ENCODE results near the gene RCAN2. TPM values are rescaled to one million over a fixed set of nuclear protein-coding genes. Genes with fewer than 3 reads are reported as not detected.

RCAN2 gene
- total RNA-seq, result 1 to 10 TPM; 2.8 to 3.1 TPM

DNA sequence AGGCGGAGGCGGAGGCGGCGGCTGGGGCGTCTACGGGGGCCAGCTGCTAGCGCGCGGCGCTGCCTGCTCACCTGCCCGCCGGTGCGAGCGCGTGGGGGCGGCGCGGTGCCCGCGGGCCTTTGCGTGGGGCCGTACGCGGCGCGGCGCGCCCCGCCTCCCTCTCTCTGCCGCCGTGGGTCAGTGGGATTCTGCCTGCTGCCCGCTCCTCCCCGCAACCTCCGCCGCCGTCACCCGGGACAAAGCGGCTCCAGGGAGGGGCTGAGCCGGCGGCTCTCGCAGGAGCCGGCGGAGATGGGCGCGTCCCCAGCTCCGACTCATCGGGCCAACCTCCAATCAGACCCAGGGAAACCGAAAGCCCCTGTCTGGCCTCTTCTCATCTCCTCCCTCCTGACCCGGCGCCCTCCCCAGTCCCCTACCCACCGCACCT lies at the start of gene RCAN2:
RCAN2 (minus strand) TSS at position 249 of the 427 bp plus-strand sequence.
- POLR2A ChIA-PET, result no interaction called here
- Mint-ChIP-seq H3K9me3 (no peaks in the 10 kb centered on the region), H3K36me3 (ENCODE audit: low read depth) (no peaks in the 10 kb centered on the region), H3K27ac (no peak within 1 kb of the TSS), H3K4me3 (peak within 1 kb of the TSS; percentile 9), H3K27me3 (peaks cover 61% of the 10 kb centered on the region), H3K4me1 (peaks cover 9% of the 10 kb centered on the region)
- no peak for DNase-seq
- CTCF ChIA-PET, result interaction anchor here (0.7 to 1.5 kb wide), 2 partner anchors 270 to 401 kb away, joined by 3 to 4 read pairs; no protein-coding TSS in a partner anchor

DNA sequence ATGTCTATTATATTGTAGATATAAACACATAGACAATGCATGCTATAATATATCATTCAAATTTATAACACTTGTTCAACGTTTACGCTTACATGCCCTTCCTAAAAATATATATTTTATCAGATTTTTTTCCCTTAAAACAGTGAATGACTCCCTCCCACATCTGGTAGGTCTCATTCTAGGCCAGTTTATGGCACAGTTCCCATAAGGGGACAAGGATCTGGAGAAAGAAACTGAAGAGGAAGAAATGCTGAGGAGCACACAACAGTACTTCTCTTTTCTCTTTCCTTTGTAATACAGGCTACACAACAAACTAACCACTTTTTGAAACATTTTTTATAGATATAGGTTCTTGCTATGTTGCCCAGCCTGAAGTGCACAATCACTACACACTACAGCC lies 48.6 kb upstream of the RCAN2 start:
- CTCF ChIA-PET, result interaction anchor here (0.6 kb wide), 1 partner anchor 161 kb away, joined by 4 read pairs; no protein-coding TSS in a partner anchor

DNA sequence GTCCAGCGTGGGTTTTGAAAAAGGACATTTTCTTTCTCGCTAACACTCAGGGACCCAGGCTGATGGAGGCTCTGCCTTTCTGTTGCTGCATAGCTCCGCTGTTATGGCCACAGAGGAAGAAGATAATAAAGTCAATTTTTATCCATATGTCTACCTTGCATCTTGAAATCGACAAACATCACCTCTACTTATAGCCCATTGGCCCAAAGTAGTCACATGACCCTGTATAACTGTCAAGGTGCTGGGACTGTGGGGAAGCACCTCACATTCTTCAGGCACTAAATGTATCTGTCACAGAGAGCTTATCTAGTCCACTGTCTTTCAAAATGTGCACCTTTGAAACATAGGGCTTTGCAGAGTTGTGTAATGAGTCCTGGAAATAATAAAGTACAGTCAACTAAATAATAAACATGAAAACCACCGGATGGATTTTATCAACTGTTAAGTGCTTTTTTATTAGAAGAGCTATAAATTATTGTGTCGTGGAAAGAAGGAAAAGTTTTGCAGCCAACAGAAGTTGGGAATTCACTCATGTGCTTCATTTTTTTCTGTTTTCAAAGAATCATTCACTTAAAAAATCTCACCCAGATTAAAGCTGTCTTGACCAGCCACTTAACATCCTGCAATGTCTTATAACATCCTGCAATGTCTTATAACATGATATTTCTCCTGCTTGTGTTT lies 47.7 kb upstream of the RCAN2 start:
- no peaks in the 10 kb centered on the region for H3K27me3 Mint-ChIP-seq
- CTCF ChIA-PET, result interaction anchor here (0.6 kb wide), 1 partner anchor 161 kb away, joined by 4 read pairs; no protein-coding TSS in a partner anchor
- H3K36me3 Mint-ChIP-seq (ENCODE audit: low read depth), result no peaks in the 10 kb centered on the region

More for the DNA sequence above, 48.6 kb upstream of the RCAN2 start:
- H3K36me3 Mint-ChIP-seq (ENCODE audit: low read depth), result no peaks in the 10 kb centered on the region
- no peaks in the 10 kb centered on the region for H3K9me3 Mint-ChIP-seq
- no peak overlapping the region for H3K4me3 Mint-ChIP-seq
- POLR2A ChIA-PET, result no interaction called here
- peaks cover 4% of the 10 kb centered on the region for H3K27me3 Mint-ChIP-seq
- H3K27ac Mint-ChIP-seq, result no peak overlapping the region
- H3K4me1 Mint-ChIP-seq, result no peaks in the 10 kb centered on the region
- no peak for DNase-seq

DNA sequence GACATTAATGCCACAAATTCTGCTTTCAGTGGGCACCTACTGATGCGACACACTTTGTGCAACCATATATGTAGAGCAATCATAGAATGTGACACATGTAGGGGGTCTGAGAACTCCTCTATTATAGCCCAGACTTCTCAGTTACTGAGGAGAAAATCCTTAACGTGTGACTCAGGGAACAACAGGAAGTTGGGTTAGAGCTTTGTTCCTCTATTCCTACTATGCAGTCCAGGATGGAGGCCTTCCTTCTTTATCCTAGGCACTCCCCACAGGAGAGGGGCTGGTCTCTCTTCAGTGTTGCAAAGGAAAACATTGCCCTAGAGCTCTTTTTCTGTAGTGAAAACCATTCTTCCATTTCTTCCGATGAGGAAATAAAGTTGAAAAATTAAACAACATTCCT lies 39.6 kb upstream of the RCAN2 start:
- Mint-ChIP-seq H3K9me3 (no peaks in the 10 kb centered on the region), H3K27me3 (peaks cover 5% of the 10 kb centered on the region), H3K27ac (no peak overlapping the region), H3K36me3 (ENCODE audit: low read depth) (no peaks in the 10 kb centered on the region), H3K4me3 (no peak overlapping the region), H3K4me1 (no peaks in the 10 kb centered on the region)
- ChIA-PET POLR2A (no interaction called here), CTCF (no interaction called here)
- DNase-seq, result no peak

More for the DNA sequence above, 47.7 kb upstream of the RCAN2 start:
- H3K9me3 Mint-ChIP-seq, result no peaks in the 10 kb centered on the region
- POLR2A ChIA-PET, result no interaction called here
- no peak overlapping the region for H3K27ac Mint-ChIP-seq
- no peak for DNase-seq
- no peak overlapping the region for H3K4me3 Mint-ChIP-seq
- H3K4me1 Mint-ChIP-seq, result no peaks in the 10 kb centered on the region

DNA sequence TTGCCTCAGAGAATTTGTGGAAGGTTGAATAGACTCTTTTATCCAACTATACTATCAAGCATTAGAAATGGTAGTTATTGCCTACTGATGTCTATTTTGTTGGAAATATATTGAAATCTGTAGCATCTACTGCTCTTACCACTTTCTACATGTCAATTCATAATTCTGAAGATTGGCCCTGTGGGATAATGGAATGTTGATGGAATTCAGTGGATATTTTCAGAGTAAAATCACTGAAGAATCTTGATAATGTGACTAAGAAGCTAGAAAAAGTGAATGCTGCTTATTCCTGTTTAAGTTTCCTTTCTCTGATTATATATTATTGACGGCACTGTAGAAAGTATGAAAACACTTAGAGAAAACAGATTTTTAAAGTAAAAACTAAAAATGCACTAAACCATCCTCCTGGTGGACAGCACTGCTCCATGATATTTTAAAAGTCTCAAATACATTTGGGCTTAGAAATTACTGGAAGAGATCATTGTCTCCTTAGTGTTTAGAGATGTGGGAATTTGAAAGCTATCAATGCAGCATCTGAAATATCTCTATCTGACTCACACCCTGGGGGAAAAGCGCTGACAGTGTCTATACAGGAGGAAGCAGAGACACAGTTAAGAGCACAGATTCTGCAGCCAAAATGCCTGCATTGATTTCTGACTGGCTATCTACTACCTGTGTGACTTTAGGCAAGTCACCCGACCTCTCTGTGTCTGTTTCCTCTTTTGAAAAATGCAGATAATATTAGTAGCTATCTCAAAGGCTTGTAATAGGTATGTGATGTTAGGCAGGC lies 37.9 kb upstream of the RCAN2 start:
- Mint-ChIP-seq H3K27ac (no peak overlapping the region), H3K9me3 (no peaks in the 10 kb centered on the region), H3K36me3 (ENCODE audit: low read depth) (no peaks in the 10 kb centered on the region), H3K4me1 (no peaks in the 10 kb centered on the region), H3K4me3 (no peak overlapping the region), H3K27me3 (peaks cover 5% of the 10 kb centered on the region)
- POLR2A ChIA-PET, result no interaction called here
- CTCF ChIA-PET, result interaction anchor here (0.9 kb wide), 1 partner anchor 13 kb away, joined by 3 read pairs; no protein-coding TSS in a partner anchor
- no peak for DNase-seq

DNA sequence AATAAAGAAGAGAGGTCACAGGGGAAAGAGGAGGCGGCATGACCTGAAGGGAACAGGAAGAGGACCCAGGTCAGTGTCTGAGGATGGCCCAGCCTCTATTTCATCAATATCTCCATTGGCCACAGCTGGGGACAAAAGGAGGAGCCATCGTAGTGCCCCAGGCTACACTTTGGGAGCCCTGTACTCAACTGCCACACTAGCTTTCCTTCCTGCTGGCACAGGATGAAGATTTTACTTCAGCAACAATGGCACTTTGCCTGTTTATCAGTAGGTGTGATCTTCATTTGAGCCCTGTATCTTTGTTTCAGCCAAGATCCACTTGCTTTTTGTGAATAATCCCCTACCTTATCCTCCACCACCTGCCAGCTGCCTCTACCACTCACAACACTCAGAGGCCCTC lies 35.4 kb upstream of the RCAN2 start:
- Mint-ChIP-seq H3K9me3 (no peaks in the 10 kb centered on the region), H3K36me3 (ENCODE audit: low read depth) (no peaks in the 10 kb centered on the region), H3K27me3 (peaks cover 5% of the 10 kb centered on the region), H3K4me1 (no peaks in the 10 kb centered on the region), H3K4me3 (no peak overlapping the region), H3K27ac (no peak overlapping the region)
- CTCF ChIA-PET, result no interaction called here
- POLR2A ChIA-PET, result no interaction called here
- DNase-seq, result no peak

DNA sequence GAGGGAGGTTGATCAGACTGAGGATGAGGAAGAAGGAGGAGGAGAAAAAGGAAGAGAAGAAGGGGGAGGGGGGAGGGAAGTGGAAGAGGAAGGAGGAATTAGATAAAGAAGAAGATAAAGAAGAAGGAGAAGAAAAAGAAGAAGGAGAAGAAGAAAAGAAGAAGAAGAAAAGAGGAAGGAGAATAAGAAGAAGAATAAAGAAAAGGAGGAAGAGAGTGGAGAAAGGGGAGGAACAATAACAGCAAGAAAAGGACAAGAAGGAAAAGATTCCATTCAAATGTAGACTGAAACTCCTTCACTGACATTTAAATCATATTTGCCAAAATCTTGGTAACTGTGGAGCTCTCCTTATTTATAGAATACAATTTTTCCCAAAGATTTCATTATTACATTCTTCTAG lies 34.3 kb upstream of the RCAN2 start:
- H3K36me3 Mint-ChIP-seq (ENCODE audit: low read depth), result no peaks in the 10 kb centered on the region
- ChIA-PET CTCF (no interaction called here), POLR2A (no interaction called here)
- no peak overlapping the region for H3K27ac Mint-ChIP-seq
- peaks cover 5% of the 10 kb centered on the region for H3K27me3 Mint-ChIP-seq
- no peak overlapping the region for H3K4me3 Mint-ChIP-seq
- H3K4me1 Mint-ChIP-seq, result no peaks in the 10 kb centered on the region
- DNase-seq, result no peak
- H3K9me3 Mint-ChIP-seq, result no peaks in the 10 kb centered on the region

DNA sequence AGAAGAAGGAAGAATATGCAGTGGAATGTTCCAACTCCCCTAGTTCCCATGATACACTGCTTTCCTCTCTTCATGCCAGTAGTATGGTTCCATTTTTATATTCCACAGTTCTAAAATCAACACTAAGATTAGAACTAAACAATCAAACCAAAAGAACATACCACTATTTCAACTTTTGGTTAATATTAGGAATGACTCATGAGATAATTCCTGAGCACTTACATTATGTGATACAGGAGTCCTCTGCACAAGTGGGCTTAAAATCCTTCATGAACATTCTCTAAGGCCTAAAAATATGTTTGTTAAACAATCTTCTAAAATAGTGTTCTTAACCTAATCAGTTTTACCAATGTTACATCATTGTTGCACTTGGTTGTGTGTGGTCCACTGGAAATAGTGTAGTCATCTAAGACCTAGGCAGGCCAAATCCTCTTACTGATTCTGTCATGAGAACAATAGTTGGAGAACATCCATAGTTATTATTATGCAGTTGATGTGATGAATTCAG lies 30.3 kb upstream of the RCAN2 start:
- CTCF ChIA-PET, result no interaction called here
- Mint-ChIP-seq H3K36me3 (ENCODE audit: low read depth) (no peaks in the 10 kb centered on the region), H3K4me1 (no peaks in the 10 kb centered on the region), H3K27me3 (peaks cover 2% of the 10 kb centered on the region), H3K9me3 (no peaks in the 10 kb centered on the region), H3K27ac (no peak overlapping the region), H3K4me3 (no peak overlapping the region)
- DNase-seq, result no peak
- POLR2A ChIA-PET, result no interaction called here

DNA sequence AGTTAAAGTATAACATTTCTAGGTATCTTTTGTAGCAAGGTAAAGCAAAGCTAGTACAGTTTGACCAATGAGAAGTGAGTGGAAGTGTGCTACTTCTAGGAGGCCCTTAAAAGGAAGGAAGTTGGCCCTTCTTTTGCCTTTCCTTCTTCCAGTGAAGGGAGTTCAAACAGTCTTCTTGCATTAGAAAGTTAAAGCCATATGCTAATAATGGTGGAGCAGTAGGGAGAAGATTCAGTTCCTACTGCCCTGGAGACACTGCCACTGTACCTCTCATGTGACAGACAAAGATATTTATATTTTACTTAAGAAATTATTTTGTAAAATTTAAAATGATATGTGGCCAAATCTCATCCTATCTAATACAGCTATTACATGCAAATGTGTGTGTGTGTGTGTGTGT lies 26.0 kb upstream of the RCAN2 start:
- ChIA-PET CTCF (no interaction called here), POLR2A (no interaction called here)
- Mint-ChIP-seq H3K36me3 (ENCODE audit: low read depth) (no peaks in the 10 kb centered on the region), H3K27ac (no peak overlapping the region), H3K9me3 (no peaks in the 10 kb centered on the region), H3K27me3 (peaks cover 2% of the 10 kb centered on the region), H3K4me3 (no peak overlapping the region), H3K4me1 (no peaks in the 10 kb centered on the region)
- DNase-seq, result no peak

DNA sequence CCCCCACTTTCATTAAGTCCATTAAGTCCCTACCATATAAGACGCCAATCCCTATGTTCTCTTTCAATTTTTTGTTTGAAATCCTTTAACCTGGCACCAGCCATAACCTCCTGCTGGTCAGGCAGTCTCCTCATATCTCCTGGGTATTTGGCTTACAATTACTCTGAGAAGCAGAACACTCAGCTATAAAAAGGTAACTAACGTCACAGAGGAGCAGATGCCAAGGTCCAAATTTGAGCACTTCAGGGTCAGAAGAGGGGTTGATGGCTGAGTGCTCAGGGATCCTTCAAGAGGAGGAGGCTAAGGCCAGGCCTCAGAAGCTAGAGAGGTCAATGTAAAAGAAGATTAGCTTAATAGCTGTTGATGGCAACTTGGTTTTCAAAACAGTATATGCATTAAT lies 22.3 kb upstream of the RCAN2 start:
- DNase-seq, result no peak
- CTCF ChIA-PET, result no interaction called here
- Mint-ChIP-seq H3K27ac (no peak overlapping the region), H3K9me3 (no peaks in the 10 kb centered on the region), H3K4me1 (no peaks in the 10 kb centered on the region), H3K27me3 (no peaks in the 10 kb centered on the region), H3K4me3 (no peak overlapping the region), H3K36me3 (ENCODE audit: low read depth) (no peaks in the 10 kb centered on the region)
- POLR2A ChIA-PET, result no interaction called here

DNA sequence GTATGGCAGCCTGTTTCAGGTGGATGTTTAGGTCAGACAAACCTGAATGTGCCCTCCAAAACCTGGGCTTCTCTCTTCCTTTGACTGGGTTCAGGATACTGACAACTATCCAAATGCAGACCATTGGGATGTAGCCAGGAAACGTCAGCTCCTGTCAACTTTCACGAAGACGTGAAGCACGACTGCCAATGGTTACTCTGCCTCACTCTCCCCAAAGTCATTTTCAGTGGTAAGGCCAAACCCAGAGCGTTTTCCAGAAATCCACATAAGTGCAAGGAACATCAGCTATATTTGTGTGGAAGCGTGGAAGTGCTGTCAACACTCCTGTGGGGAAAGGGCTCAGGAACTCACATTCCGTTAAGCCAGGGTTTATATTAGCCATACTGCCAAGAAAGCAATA lies 20.1 kb upstream of the RCAN2 start:
- Mint-ChIP-seq H3K27ac (no peak overlapping the region), H3K9me3 (no peaks in the 10 kb centered on the region), H3K36me3 (ENCODE audit: low read depth) (no peaks in the 10 kb centered on the region), H3K4me1 (no peaks in the 10 kb centered on the region), H3K4me3 (no peak overlapping the region), H3K27me3 (no peaks in the 10 kb centered on the region)
- POLR2A ChIA-PET, result no interaction called here
- DNase-seq, result no peak
- CTCF ChIA-PET, result no interaction called here

DNA sequence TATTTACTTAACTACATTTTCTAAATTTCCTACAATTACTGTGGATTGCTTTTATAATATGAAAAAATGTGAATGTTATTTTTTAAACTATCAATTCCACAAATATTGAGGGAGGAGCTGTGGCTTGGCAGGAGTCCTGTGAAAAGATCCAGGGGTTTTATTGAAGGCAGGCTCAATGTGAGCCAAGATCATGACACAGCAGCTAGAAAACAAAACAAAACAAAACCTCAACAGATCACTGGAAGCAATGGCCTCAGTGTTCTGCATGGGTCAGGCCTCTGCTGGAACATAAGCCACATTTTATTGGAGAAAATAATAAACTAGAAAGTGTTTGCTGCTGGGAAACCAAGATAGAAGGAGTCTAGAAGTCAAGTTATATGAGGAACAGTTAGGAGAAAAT lies 19.4 kb upstream of the RCAN2 start:
- no peak overlapping the region for H3K27ac Mint-ChIP-seq
- no peak overlapping the region for H3K4me3 Mint-ChIP-seq
- H3K36me3 Mint-ChIP-seq (ENCODE audit: low read depth), result no peaks in the 10 kb centered on the region
- ChIA-PET POLR2A (no interaction called here), CTCF (no interaction called here)
- peaks cover under 1% of the 10 kb centered on the region for H3K27me3 Mint-ChIP-seq
- no peaks in the 10 kb centered on the region for H3K9me3 Mint-ChIP-seq
- H3K4me1 Mint-ChIP-seq, result no peaks in the 10 kb centered on the region
- no peak for DNase-seq

DNA sequence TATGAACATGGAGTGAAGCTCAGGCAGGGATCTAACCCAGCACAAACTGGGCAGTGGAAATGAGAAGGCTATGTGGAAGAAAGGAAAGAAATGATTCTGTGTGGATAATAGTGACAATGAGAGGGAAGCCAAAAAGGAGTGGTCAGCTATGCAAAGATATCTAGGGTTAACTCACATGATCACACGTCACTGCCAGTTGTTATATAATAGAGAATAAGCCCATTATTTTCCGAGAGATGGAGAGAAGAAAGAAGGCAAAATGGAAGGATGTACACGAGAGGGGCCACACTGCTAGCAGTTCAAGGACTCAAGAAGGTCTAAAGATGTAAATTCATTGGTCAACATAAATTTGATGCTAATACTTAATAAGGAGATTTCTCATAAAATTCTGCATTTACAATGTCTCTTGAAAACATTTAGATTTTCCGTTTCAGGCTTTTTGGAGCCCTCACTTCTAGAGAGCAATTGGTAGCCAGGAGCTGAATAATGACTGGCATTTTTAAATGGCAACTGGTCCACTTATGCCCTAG lies 18.8 kb upstream of the RCAN2 start:
- ChIA-PET POLR2A (no interaction called here), CTCF (no interaction called here)
- Mint-ChIP-seq H3K4me3 (no peak overlapping the region), H3K4me1 (no peaks in the 10 kb centered on the region), H3K27me3 (peaks cover 3% of the 10 kb centered on the region), H3K9me3 (no peaks in the 10 kb centered on the region), H3K36me3 (ENCODE audit: low read depth) (no peaks in the 10 kb centered on the region), H3K27ac (no peak overlapping the region)
- no peak for DNase-seq
